ENCODE measurements around the gene RAG2. TPM values are rescaled to one million over a fixed set of nuclear protein-coding genes. Genes with fewer than 3 reads are reported as not detected.
"Not testable (repeated sequence)": the region's sequence is repeated elsewhere in the genome, so short reads cannot be mapped to it uniquely, and the experiment has no call there.

Gene RAG2
- total and polyA plus RNA-seq, 8 donors, result 0.15 to 0.80 (median 0.38) TPM; not detected in 2

DNA sequence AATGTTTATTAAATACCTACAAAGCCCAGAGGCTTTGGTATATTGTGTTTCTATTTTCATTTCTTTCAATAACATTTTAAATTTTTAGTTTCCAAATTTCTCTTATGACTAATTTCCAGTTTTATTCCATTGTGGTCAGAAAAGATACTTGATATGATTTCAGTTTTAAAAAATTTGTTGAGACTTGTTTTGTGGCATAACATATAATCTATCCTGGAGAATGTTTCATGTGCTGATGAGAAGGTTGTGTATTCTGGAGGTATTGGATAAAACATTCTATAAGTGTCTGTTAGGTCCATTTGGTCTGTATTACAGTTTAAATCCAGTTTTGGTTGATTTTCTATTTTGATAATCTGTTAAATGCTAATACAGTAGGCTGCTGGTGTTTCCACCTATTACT is 40.0 kb downstream of the RAG2 start:
- no peak for ATAC-seq
- no peak overlapping the region for H3K4me3 ChIP-seq
- TF ChIP-seq CTCF (IDR thresholded peaks at IDR 0.05), result no peak
- H3K27ac ChIP-seq, result no peak overlapping the region
- H3K27me3 ChIP-seq, result no peaks in the 10 kb centered on the region
- intact Hi-C loops (cut with DNase I), result no loop called here
- no peaks in the 10 kb centered on the region for H3K36me3 ChIP-seq
- H3K9me3 ChIP-seq, result peaks cover 0 to 5% of the 10 kb centered on the region in 2 donors
- H3K4me1 ChIP-seq, result no peaks in the 10 kb centered on the region
- DNase-seq, result no peak

DNA sequence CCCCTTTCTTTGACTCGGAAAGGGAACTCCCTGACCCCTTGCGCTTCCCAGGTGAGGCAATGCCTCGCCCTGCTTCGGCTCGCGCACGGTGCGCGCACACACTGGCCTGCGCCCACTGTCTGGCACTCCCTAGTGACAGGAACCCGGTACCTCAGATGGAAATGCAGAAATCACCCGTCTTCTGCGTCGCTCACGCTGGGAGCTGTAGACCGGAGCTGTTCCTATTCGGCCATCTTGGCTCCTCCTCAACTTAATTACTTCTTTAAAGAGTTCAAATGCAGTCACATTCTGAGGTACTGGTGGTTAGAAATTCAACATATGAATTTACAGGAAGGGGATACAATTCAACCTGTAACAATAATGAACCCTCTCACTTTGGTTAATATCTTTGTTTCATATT is 40.6 kb downstream of the RAG2 start:
- H3K36me3 ChIP-seq; H3K4me1 ChIP-seq; H3K9me3 ChIP-seq; ATAC-seq; intact Hi-C loops (cut with DNase I); H3K27ac ChIP-seq; H3K4me3 ChIP-seq; DNase-seq; H3K27me3 ChIP-seq: not testable (repeated sequence)

- intact Hi-C loops (cut with DNase I), result no loop called here
- no peak for TF ChIP-seq CTCF (IDR thresholded peaks at IDR 0.05)
Observed at GRCh38 chr11:36550385-36551115, 47.5 kb downstream of the RAG2 start.

More at GRCh38 chr11:36550385-36551115, 47.5 kb downstream of the RAG2 start:
- H3K27ac ChIP-seq, result no peak overlapping the region
- ATAC-seq (no peak), DNase-seq (no peak)
- no peaks in the 10 kb centered on the region for H3K4me1 ChIP-seq
- no peak overlapping the region for H3K4me3 ChIP-seq
- H3K9me3 ChIP-seq, result no peaks in the 10 kb centered on the region
- no peaks in the 10 kb centered on the region for H3K27me3 ChIP-seq
- no peaks in the 10 kb centered on the region for H3K36me3 ChIP-seq

Other genes starting within 250 kb of the RAG2 start
- gene TRAF6, start 88.0 kb downstream of the RAG2 start, total RNA-seq, result 10 to 100 TPM; 11.3 to 12.4 TPM
- 10 to 100 TPM; 13.5 to 17.0 (median 14.8) TPM for gene TRAF6, start 88.0 kb downstream of the RAG2 start, polyA plus RNA-seq (ENCODE audit: insufficient read length in 6 of 6)
- 1 to 10 TPM in 1 of 2 donors, under 1 TPM in 1; 0.50 to 1.4 TPM for gene RAG1, start 30.2 kb downstream of the RAG2 start, total RNA-seq
- gene RAG1, start 30.2 kb downstream of the RAG2 start, polyA plus RNA-seq (ENCODE audit: insufficient read length in 6 of 6), result 1 to 10 TPM; 1.4 to 2.0 (median 1.7) TPM
- 10 to 100 TPM; 11.8 to 15.1 TPM for gene IFTAP, start 3.7 kb downstream of the RAG2 start, total RNA-seq
- gene IFTAP, start 3.7 kb downstream of the RAG2 start, polyA plus RNA-seq (ENCODE audit: insufficient read length in 6 of 6), result 10 to 100 TPM; 40.7 to 53.9 (median 49.9) TPM